Smooth muscle cell (in vitro differentiated cells): ENCODE measurements around the gene WIZ. TPM values are rescaled to one million over a fixed set of nuclear protein-coding genes. Genes with fewer than 3 reads are reported as not detected.

Source experiments
- DNase-seq: peaks from one replicate; lab custom pipeline; 2025; ENCODE audit not compliant: unreplicated experiment; lab: John Stamatoyannopoulos, UW
- H2AFZ ChIP-seq: fragments of 200-600 bp; sonication (generic); 2 replicates; pipeline ENCODE4 v1.6.0; 2016; ENCODE audit warnings: antibody characterized with exemption, low read depth, mild to moderate bottlenecking
- H3F3A ChIP-seq: fragments of 200-600 bp; sonication (generic); 2 replicates; pipeline ENCODE4 v1.6.0; 2017; ENCODE audit warnings: antibody characterized with exemption, low read depth
- H3K27ac ChIP-seq: fragments of 200-600 bp; sonication (generic); 2 replicates; pipeline ENCODE4 v1.5.1; 2016; ENCODE audit warnings: low read depth, mild to moderate bottlenecking
- H3K27me3 ChIP-seq: fragments of 200-600 bp; sonication (generic); 2 replicates; pipeline ENCODE4 v1.6.1; 2016; ENCODE audit warnings: low read depth, mild to moderate bottlenecking
- H3K36me3 ChIP-seq: fragments of 200-600 bp; sonication (generic); 2 replicates; pipeline ENCODE4 v1.5.1; 2016; ENCODE audit warnings: low read depth
- H3K4me1 ChIP-seq: fragments of 200-600 bp; sonication (generic); 2 replicates; pipeline ENCODE4 v1.5.1; 2016; ENCODE audit warnings: low read depth
- H3K4me2 ChIP-seq: fragments of 200-600 bp; sonication (generic); 2 replicates; pipeline ENCODE4 v1.6.0; 2016; ENCODE audit warnings: mild to moderate bottlenecking
- H3K4me3 ChIP-seq: fragments of 200-600 bp; sonication (generic); 2 replicates; pipeline ENCODE4 v1.5.1; 2016; ENCODE audit warnings: mild to moderate bottlenecking
- H3K79me2 ChIP-seq: fragments of 200-600 bp; sonication (generic); 2 replicates; pipeline ENCODE4 v1.6.0; 2016; ENCODE audit warnings: low read depth, mild to moderate bottlenecking
- H3K9ac ChIP-seq: fragments of 200-600 bp; sonication (generic); 2 replicates; pipeline ENCODE4 v1.6.0; 2016; ENCODE audit warnings: low read depth
- H3K9me3 ChIP-seq: fragments of 200-600 bp; sonication (generic); replicated peaks from 2 replicates; pipeline ENCODE4 v1.5.1; 2016; ENCODE audit warnings: low read depth
- H4K20me1 ChIP-seq: fragments of 200-600 bp; sonication (generic); 2 replicates; pipeline ENCODE4 v1.6.0; 2016; ENCODE audit warnings: low read depth
- WGBS: methylation state at CpG from one replicate; pipeline ENCODE4 v1.1.7; 2016; ENCODE audit warnings: low lambda C conversion rate; 5-methylcytosine and 5-hydroxymethylcytosine counted together
- polyA plus RNA-seq: library from polyadenylated mRNA; unstranded; fragments of >200 nt; fragmentation: Nextera tagmentation; extraction: Ambion mirVana; gene quantifications from 2 replicates; pipeline ENCODE4 v1.2.1, GENCODE V29; 2016
- total RNA-seq: library from RNA; depleted of rRNA; stranded (reverse); fragments of >200 nt; gene quantifications from 2 replicates; pipeline ENCODE4 v1.2.3, GENCODE V29; 2014
- TF ChIP-seq, protein P1 (sequence below): fragments of 200-600 bp; sonication (generic); IDR thresholded peaks from 2 replicates; pipeline ENCODE4 v1.5.1; 2017; ENCODE audit warnings: borderline replicate concordance, mild to moderate bottlenecking, antibody characterized with exemption; ENCODE audit not compliant: insufficient read depth, poor library complexity, severe bottlenecking

WIZ gene
- total and polyA plus RNA-seq, 2 experiments from 2014 or later: 23.1 to 40.5 TPM

DNA sequence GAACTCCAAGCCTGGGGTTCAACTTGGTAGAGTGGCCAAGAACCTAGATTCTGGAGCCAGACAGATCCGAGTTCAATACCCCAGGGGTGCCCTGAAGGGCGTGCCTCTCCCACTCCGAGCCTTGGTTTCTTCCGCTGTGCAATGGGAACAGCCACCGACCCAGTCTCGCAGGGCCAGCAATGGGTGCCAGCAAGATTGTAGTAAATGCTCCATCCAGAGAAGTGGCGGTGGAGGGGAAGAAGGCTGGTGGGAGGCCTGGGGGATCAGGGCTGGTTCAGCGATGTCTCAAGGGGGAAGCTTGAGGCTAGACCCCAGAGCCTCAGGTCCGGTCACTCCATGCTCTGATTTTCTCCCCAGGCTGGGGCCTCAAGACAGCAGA lies 4.5 kb downstream of the WIZ start:
- no peak overlapping the region for H3K27ac ChIP-seq
- H3F3A ChIP-seq: peaks cover 2% of the 10 kb centered on the region
- no peaks in the 10 kb centered on the region for H3K27me3 ChIP-seq
- no peak overlapping the region for H3K9ac ChIP-seq
- 85% methylated on average over 9 of the region's 9 CpGs for WGBS
- no peaks in the 10 kb centered on the region for H3K79me2 ChIP-seq
- H3K4me2 ChIP-seq: no peak overlapping the region
- no peaks in the 10 kb centered on the region for H3K36me3 ChIP-seq
- no peak overlapping the region for H2AFZ ChIP-seq
- DNase-seq: no peak
- H3K4me1 ChIP-seq: no peaks in the 10 kb centered on the region
- TF ChIP-seq, protein P1, sequence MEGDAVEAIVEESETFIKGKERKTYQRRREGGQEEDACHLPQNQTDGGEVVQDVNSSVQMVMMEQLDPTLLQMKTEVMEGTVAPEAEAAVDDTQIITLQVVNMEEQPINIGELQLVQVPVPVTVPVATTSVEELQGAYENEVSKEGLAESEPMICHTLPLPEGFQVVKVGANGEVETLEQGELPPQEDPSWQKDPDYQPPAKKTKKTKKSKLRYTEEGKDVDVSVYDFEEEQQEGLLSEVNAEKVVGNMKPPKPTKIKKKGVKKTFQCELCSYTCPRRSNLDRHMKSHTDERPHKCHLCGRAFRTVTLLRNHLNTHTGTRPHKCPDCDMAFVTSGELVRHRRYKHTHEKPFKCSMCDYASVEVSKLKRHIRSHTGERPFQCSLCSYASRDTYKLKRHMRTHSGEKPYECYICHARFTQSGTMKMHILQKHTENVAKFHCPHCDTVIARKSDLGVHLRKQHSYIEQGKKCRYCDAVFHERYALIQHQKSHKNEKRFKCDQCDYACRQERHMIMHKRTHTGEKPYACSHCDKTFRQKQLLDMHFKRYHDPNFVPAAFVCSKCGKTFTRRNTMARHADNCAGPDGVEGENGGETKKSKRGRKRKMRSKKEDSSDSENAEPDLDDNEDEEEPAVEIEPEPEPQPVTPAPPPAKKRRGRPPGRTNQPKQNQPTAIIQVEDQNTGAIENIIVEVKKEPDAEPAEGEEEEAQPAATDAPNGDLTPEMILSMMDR: no peak
- H3K4me3 ChIP-seq: no peak overlapping the region
- no peaks in the 10 kb centered on the region for H3K9me3 ChIP-seq
- no peaks in the 10 kb centered on the region for H4K20me1 ChIP-seq

DNA sequence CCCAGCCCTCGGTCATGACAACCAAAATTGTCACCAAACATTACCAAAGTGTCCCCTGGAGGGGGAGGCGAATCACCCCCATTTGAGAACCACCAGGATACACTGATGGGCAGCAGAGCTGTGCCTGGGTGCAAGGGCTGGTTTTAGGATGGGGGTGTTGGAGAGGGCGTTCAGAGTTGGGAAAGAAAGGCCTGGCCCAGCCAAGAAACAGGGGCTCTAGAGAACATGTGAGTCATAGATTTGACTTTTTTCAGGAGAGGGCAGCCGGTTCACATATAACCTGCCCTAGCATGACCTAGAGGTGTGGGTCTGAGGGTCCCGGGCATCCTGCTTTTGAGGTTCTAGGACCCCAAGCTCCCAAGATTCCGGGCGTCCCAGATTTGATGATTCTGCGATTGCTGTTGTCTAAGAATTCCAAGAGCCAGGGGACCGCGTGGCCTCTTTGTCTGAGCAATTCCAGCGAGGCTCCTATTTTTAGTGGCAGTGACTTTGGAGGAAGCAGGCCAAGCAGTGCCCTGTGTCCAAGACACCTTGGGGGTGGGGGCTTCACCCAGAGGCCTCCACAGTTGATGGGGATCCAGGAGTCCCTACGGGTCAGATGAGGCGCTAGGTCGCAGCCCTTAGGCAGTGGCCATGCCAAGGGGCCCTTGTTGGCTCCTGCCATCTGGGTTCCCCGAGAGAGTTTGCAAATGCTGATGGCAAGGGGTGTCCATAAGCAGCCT lies 5.1 kb downstream of the WIZ start:
- no peaks in the 10 kb centered on the region for H3K27me3 ChIP-seq
- H4K20me1 ChIP-seq: no peaks in the 10 kb centered on the region
- no peak overlapping the region for H3K4me2 ChIP-seq
- no peaks in the 10 kb centered on the region for H3K4me1 ChIP-seq
- H3K4me3 ChIP-seq: no peak overlapping the region
- no peak overlapping the region for H2AFZ ChIP-seq
- no peaks in the 10 kb centered on the region for H3K9me3 ChIP-seq
- H3K79me2 ChIP-seq: no peaks in the 10 kb centered on the region
- no peaks in the 10 kb centered on the region for H3K36me3 ChIP-seq
- no peaks in the 10 kb centered on the region for H3F3A ChIP-seq
- H3K9ac ChIP-seq: no peak overlapping the region
- DNase-seq: no peak
- TF ChIP-seq, protein P1: no peak
- no peak overlapping the region for H3K27ac ChIP-seq
- WGBS: 92% methylated on average over 15 of the region's 15 CpGs

DNA sequence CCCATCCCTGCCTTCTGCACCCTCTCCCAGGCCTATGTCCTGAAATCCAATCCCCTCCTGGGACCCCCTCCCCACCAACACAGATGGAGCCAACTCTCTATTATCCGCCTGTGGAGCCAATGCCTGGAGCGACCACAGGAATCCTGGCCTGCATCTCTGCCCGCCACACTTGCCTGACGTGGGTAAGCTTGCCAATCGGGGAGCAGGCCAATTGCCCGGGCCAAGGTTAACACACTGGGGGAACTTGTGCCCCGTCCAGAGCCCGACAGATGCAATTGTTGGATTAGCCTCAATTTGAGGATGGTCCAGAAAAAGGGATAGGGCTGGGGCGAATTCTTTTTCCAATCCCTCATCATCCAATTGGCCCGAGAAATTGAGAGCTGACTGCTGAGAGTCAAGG lies 5.9 kb downstream of the WIZ start:
- 94% methylated on average over 10 of the region's 10 CpGs for WGBS
- H3K79me2 ChIP-seq: no peaks in the 10 kb centered on the region
- no peaks in the 10 kb centered on the region for H4K20me1 ChIP-seq
- H3K4me2 ChIP-seq: no peak overlapping the region
- TF ChIP-seq, protein P1: no peak
- no peaks in the 10 kb centered on the region for H3K36me3 ChIP-seq
- no peak overlapping the region for H3K9ac ChIP-seq
- H2AFZ ChIP-seq: no peak overlapping the region
- H3F3A ChIP-seq: no peaks in the 10 kb centered on the region
- no peaks in the 10 kb centered on the region for H3K27me3 ChIP-seq
- no peak for DNase-seq
- H3K27ac ChIP-seq: no peak overlapping the region
- no peak overlapping the region for H3K4me3 ChIP-seq
- no peaks in the 10 kb centered on the region for H3K9me3 ChIP-seq
- H3K4me1 ChIP-seq: no peaks in the 10 kb centered on the region

DNA sequence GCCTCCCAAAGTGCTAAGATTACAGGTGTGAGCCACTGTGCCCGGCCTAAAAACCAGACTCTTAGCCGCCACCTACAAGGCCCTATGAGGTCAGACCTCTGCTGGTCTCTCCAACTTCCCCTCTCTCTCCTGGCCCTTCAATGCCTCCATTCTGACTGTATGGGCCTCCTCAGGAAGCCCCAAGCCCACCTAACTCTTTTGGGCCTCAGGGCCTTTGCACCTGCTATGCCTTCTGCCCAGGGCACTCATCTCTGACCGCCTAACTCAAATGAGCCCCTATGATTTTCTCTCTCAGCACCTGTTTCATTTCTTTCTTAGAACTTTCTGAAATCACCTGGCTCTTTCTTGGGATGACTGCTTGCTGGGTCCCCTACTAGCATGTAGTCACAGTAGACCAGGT lies 6.4 kb downstream of the WIZ start:
- Histone ChIP-seq H3K9me3 (no peaks in the 10 kb centered on the region), H3K4me3 (no peak overlapping the region), H3K27ac (no peak overlapping the region), H3K79me2 (no peaks in the 10 kb centered on the region), H3K4me2 (no peak overlapping the region), H4K20me1 (no peaks in the 10 kb centered on the region), H3K4me1 (no peaks in the 10 kb centered on the region), H3K27me3 (no peaks in the 10 kb centered on the region), H3K9ac (no peak overlapping the region), H3K36me3 (no peaks in the 10 kb centered on the region), H3F3A (no peaks in the 10 kb centered on the region), H2AFZ (no peak overlapping the region)
- DNase-seq: no peak
- 100% methylated on average over 3 of the region's 3 CpGs for WGBS
- TF ChIP-seq, protein P1: no peak
